H1 (cell line): Measurements from ENCODE around the gene LPAR2. TPM values are rescaled to one million over a fixed set of nuclear protein-coding genes. Genes with fewer than 3 reads are reported as not detected.

Experiments
- CTCF ChIA-PET: fragments of 300-600 bp; sonication (Branson Sonifier 250); formaldehyde crosslinking; loops from one replicate; lab custom pipeline; 2021; ENCODE audit not compliant: partially characterized antibody; lab: Charles Lee
- POLR2A ChIA-PET: fragments of 300-600 bp; sonication (Branson Sonifier 250); formaldehyde crosslinking; loops from one replicate; lab custom pipeline; 2021; ENCODE audit warnings: inconsistent platforms; ENCODE audit not compliant: partially characterized antibody; lab: Charles Lee
- DNase-seq, 2 experiments: peaks; one replicate each; pipeline versions ENCODE4 v3.0.0 to v3.0.0-alpha.2; 2010 to 2022; ENCODE audit warnings: low spot score in 2 of 2, low read depth in 1 of 2, mixed read lengths in 1 of 2
- FAIRE-seq: peaks from 2 replicates; lab custom pipeline; 2011; peaks lifted over from hg19 to GRCh38; lab: Jason Lieb, UNC
- H2AFZ ChIP-seq: 2 replicates; pipeline ENCODE4 v1.8.1; 2012; ENCODE audit warnings: low read length, inconsistent platforms
- H2AK5ac ChIP-seq: 2 replicates; pipeline ENCODE4 v1.6.1; 2013; ENCODE audit warnings: low read depth, low read length
- H2BK120ac ChIP-seq: replicated peaks from 2 replicates; pipeline ENCODE3; 2013; ENCODE audit warnings: low read depth, low read length, inconsistent platforms
- H2BK12ac ChIP-seq: 2 replicates; pipeline ENCODE4 v1.6.1; 2013; ENCODE audit warnings: low read depth, low read length
- H2BK15ac ChIP-seq: 2 replicates; pipeline ENCODE4 v1.6.1; 2013; ENCODE audit warnings: low read length
- H2BK20ac ChIP-seq: 2 replicates; pipeline ENCODE4 v1.6.1; 2013; ENCODE audit warnings: low read length
- H2BK5ac ChIP-seq: 2 replicates; pipeline ENCODE4 v1.6.1; 2013; ENCODE audit warnings: low read depth, low read length
- H3K14ac ChIP-seq: 2 replicates; pipeline ENCODE4 v1.6.1; 2013; ENCODE audit warnings: inconsistent platforms; ENCODE audit not compliant: insufficient read length
- H3K18ac ChIP-seq: 2 replicates; pipeline ENCODE4 v1.6.1; 2013; ENCODE audit warnings: low read length; ENCODE audit errors: extremely low read depth
- H3K23ac ChIP-seq: 2 replicates; pipeline ENCODE4 v1.6.1; 2013; ENCODE audit warnings: inconsistent platforms; ENCODE audit not compliant: insufficient read length
- H3K23me2 ChIP-seq: 2 replicates; pipeline ENCODE4 v1.6.1; 2013; ENCODE audit warnings: low read depth, low read length
- H3K27ac ChIP-seq: 2 replicates; pipeline ENCODE4 v1.6.1; 2011; ENCODE audit warnings: low read depth, low read length, inconsistent platforms
- H3K27me3 ChIP-seq, 4 experiments: replicated peaks in 1 of 4; 1 replicate in 1 of 4; 2 replicates in 3 of 4; pipeline versions ENCODE4 v1.6.1 to v1.8.1; 2011 to 2013; ENCODE audit warnings: low read length in 3 of 4, mild to moderate bottlenecking in 3 of 4, inconsistent platforms in 2 of 4, mixed read lengths in 2 of 4, moderate library complexity in 1 of 4; ENCODE audit not compliant: control insufficient read depth in 3 of 4, insufficient read depth in 3 of 4; ENCODE audit errors: extremely low read depth in 1 of 4
- H3K36me3 ChIP-seq, 4 experiments: 2 replicates each; pipeline versions ENCODE4 v1.6.1 to v1.8.1; 2011 to 2013; ENCODE audit warnings: mild to moderate bottlenecking in 4 of 4, low read length in 3 of 4, moderate library complexity in 2 of 4, control low read depth in 1 of 4, inconsistent platforms in 1 of 4; ENCODE audit not compliant: insufficient read depth in 4 of 4, control insufficient read depth in 2 of 4
- H3K4ac ChIP-seq: replicated peaks from 2 replicates; pipeline ENCODE3; 2013; ENCODE audit warnings: low read length, low read depth, mixed read lengths, inconsistent platforms; ENCODE audit not compliant: insufficient read length
- H3K4me1 ChIP-seq, 4 experiments: replicated peaks in 1 of 4; 1 replicate in 1 of 4; 2 replicates in 3 of 4; pipeline versions ENCODE4 v1.6.1 to v1.8.1; 2011 to 2013; ENCODE audit warnings: low read length in 3 of 4, inconsistent platforms in 2 of 4, mixed read lengths in 1 of 4; ENCODE audit not compliant: insufficient read depth in 4 of 4, control insufficient read depth in 3 of 4
- H3K4me2 ChIP-seq, 2 experiments: 2 replicates each; pipeline versions ENCODE4 v1.6.1 to v1.8.1; 2011 to 2013; ENCODE audit warnings: low read depth in 2 of 2, low read length in 2 of 2, control low read depth in 1 of 2, inconsistent platforms in 1 of 2, mild to moderate bottlenecking in 1 of 2; ENCODE audit not compliant: insufficient read depth in 1 of 2
- H3K4me3 ChIP-seq, 4 experiments: fragments of 200-600, 300-600 bp in 1 of 4; sonication (generic), shearing (Covaris generic), sonication (Bioruptor Twin) in 1 of 4; 2 replicates each; pipeline versions ENCODE4 v1.5.1 to v1.8.1; 2011 to 2016; ENCODE audit warnings: low read length in 4 of 4, low read depth in 3 of 4, control low read depth in 2 of 4, inconsistent platforms in 2 of 4, mild to moderate bottlenecking in 2 of 4, mixed read lengths in 1 of 4, moderate library complexity in 1 of 4; ENCODE audit not compliant: insufficient read depth in 2 of 4; ENCODE audit errors: extremely low read depth in 1 of 4
- H3K56ac ChIP-seq: replicated peaks from 2 replicates; pipeline ENCODE3; 2013; ENCODE audit warnings: low read depth, mild to moderate bottlenecking, mixed read lengths, low read length, inconsistent platforms; ENCODE audit not compliant: insufficient read length
- H3K79me1 ChIP-seq: 2 replicates; pipeline ENCODE4 v1.6.1; 2013; ENCODE audit warnings: low read depth, low read length, control low read depth
- H3K79me2 ChIP-seq, 2 experiments: 2 replicates each; pipeline versions ENCODE4 v1.6.1 to v1.8.1; 2012 to 2013; ENCODE audit warnings: low read length in 2 of 2, mild to moderate bottlenecking in 2 of 2, inconsistent platforms in 1 of 2; ENCODE audit not compliant: insufficient read depth in 2 of 2, control insufficient read depth in 1 of 2
- H3K9ac ChIP-seq, 4 experiments: replicated peaks in 1 of 4; 1 replicate in 1 of 4; 2 replicates in 3 of 4; pipeline versions ENCODE4 v1.6.1 to v1.8.1; 2011 to 2013; ENCODE audit warnings: low read depth in 3 of 4, low read length in 3 of 4, control low read depth in 2 of 4, mild to moderate bottlenecking in 2 of 4, moderate library complexity in 2 of 4, inconsistent platforms in 1 of 4; ENCODE audit errors: extremely low read depth in 1 of 4
- H3K9me3 ChIP-seq, 2 experiments: 2 replicates each; pipeline versions ENCODE4 v1.6.1 to v1.8.1; 2012 to 2013; ENCODE audit warnings: mild to moderate bottlenecking in 2 of 2, moderate library complexity in 2 of 2, control low read depth in 1 of 2, inconsistent platforms in 1 of 2, low read depth in 1 of 2, low read length in 1 of 2, mixed read lengths in 1 of 2; ENCODE audit not compliant: insufficient read depth in 2 of 2
- H4K20me1 ChIP-seq, 2 experiments: replicated peaks in 1 of 2; 2 replicates each; pipeline versions ENCODE3 to v1.8.1; 2011 to 2013; ENCODE audit warnings: inconsistent platforms in 2 of 2, low read length in 2 of 2, mild to moderate bottlenecking in 1 of 2; ENCODE audit not compliant: insufficient read depth in 2 of 2, control insufficient read depth in 1 of 2
- H4K5ac ChIP-seq: 2 replicates; pipeline ENCODE4 v1.6.1; 2013; ENCODE audit warnings: low read length, low read depth, mixed read lengths, inconsistent platforms; ENCODE audit not compliant: insufficient read length
- H4K8ac ChIP-seq: 2 replicates; pipeline ENCODE4 v1.8.0; 2013; ENCODE audit warnings: mild to moderate bottlenecking, moderate library complexity, low read length, inconsistent platforms; ENCODE audit not compliant: insufficient read depth; ENCODE audit errors: extremely low read depth
- H4K91ac ChIP-seq: replicated peaks from 2 replicates; pipeline ENCODE3; 2013; ENCODE audit warnings: low read length, mixed read lengths, inconsistent platforms; ENCODE audit not compliant: insufficient read length
- GABPA ChIP-seq: IDR thresholded peaks from 2 replicates; pipeline ENCODE4 v1.6.1; 2011; ENCODE audit warnings: mild to moderate bottlenecking, low read length, moderate library complexity, borderline replicate concordance; ENCODE audit not compliant: insufficient read depth
- SIN3A ChIP-seq, 2 experiments: IDR thresholded peaks in 1 of 2; conservative IDR thresholded peaks in 1 of 2; 2 replicates each; pipeline ENCODE4 v1.6.1; 2011 to 2012; ENCODE audit warnings: low read length in 2 of 2, improper control_type of control experiment in 1 of 2, low read depth in 1 of 2, mild to moderate bottlenecking in 1 of 2
- SIRT6 ChIP-seq: IDR thresholded peaks from one replicate; pipeline ENCODE4 v1.7.1; 2012; ENCODE audit warnings: low read length, inconsistent platforms
- SP2 ChIP-seq: IDR thresholded peaks from 2 replicates; pipeline ENCODE4 v1.6.1; 2012; ENCODE audit warnings: mild to moderate bottlenecking, low read length, inconsistent platforms
- SRF ChIP-seq: IDR thresholded peaks from 2 replicates; pipeline ENCODE4 v1.6.1; 2011; ENCODE audit warnings: mild to moderate bottlenecking, low read depth, low read length, moderate library complexity
- TCF12 ChIP-seq: IDR thresholded peaks from 2 replicates; pipeline ENCODE4 v1.6.1; 2011; ENCODE audit warnings: low read depth, mild to moderate bottlenecking, low read length
- WGBS, 2 experiments: shearing (Covaris generic) in 1 of 2; methylation state at CpG; one replicate each; pipeline versions ENCODE4 v1.1.6 to v1.1.7; 2013 to 2015; ENCODE audit warnings: low lambda C conversion rate in 2 of 2, mixed read lengths in 2 of 2, inconsistent platforms in 1 of 2, low coverage in 1 of 2, missing lambda C conversion rate in 1 of 2; ENCODE audit not compliant: insufficient replicate concordance in 2 of 2, insufficient coverage in 1 of 2, insufficient read length in 1 of 2; ENCODE audit errors: extremely low coverage in 1 of 2, missing lambda C conversion rate in 1 of 2; 5-methylcytosine and 5-hydroxymethylcytosine counted together
- polyA plus RNA-seq, 7 experiments: library from polyadenylated mRNA; depleted of rRNA in 3 of 7; stranded (reverse) in 5 of 7; unstranded in 2 of 7; fragments of >200 nt in 5 of 7; fragments of 200-250 nt in 2 of 7; gene quantifications; 1 replicate in 5 of 7; 2 replicates in 1 of 7; 4 replicates in 1 of 7; pipeline versions ENCODE4 v1.2.1 to v1.2.3, GENCODE V29; 2011 to 2013; ENCODE audit warnings: missing spikeins in 2 of 7, mixed read lengths in 2 of 7
- total RNA-seq: library from RNA; stranded (reverse); fragmentation: NEBNext Ultra II Directional; extraction: Animal tissue kit (Norgen Biotek cat#: 25700); gene quantifications from 2 replicates; pipeline ENCODE4 v1.2.1, GENCODE V29; 2021
- TF ChIP-seq, protein P1 (sequence below), 3 experiments: IDR thresholded peaks; 1 replicate in 2 of 3; 2 replicates in 1 of 3; pipeline versions ENCODE4 v1.5.1 to v1.6.1; 2011; ENCODE audit warnings: low read length in 3 of 3, mild to moderate bottlenecking in 3 of 3, inconsistent platforms in 2 of 3, low read depth in 1 of 3, moderate library complexity in 1 of 3; ENCODE audit not compliant: insufficient read depth in 1 of 3; ENCODE audit errors: control extremely low read depth in 1 of 3

LPAR2 gene
- total and polyA plus RNA-seq, 2 of the 8 experiments (the other 6 are each of a cell fraction or from before 2014, with no cell fraction given): 47.6 to 70.2 TPM

DNA sequence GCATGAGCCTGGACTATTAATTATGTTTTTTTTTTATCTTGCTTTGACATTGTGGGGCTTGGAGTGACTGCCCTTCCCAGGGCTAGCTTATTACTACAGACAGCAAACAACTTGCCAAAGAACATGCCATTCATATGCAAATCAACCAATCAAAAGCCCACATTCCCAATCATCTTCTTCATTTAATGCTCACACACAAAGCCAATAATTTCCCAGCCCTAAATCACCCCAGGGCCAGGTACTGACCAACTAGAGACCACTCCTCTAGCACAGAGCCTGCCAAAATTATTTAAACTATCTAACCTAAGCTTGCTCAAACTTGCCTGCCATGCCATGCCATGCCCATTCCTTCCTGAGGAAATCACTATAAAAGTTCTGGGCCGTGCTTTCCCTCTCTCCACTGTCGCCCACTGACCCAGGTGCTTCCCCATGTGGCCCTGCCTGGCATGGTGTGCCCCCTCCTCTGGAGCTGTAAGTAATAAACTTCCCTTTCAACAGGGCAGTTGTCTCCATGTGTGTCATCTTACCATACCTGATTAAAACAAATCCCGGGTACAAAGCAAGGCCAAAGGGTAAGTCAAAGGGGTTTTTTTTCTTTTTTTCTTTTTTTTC, 25.2 kb downstream of the LPAR2 start:
- Histone ChIP-seq H3K14ac (no peak overlapping the region), H3K4me1 (peaks cover 2 to 11% (median 4%) of the 10 kb centered on the region in 4 experiments; a peak in 6 of 7 replicates), H3K9me3 (no peaks in the 10 kb centered on the region), H3K23me2 (no peaks in the 10 kb centered on the region), H3K27me3 (no peaks in the 10 kb centered on the region)
- DNase-seq: no peak
- TF ChIP-seq SIN3A (conservative IDR thresholded peaks at IDR 0.05 in 1 of 2, IDR thresholded peaks at IDR 0.05 in 1 of 2; ENCODE audit: low read depth in 1 of 2, low read length in 2 of 2) (no peak), SIRT6 (no peak), SP2 (no peak), TCF12 (no peak), GABPA (no peak), SRF (no peak)
- TF ChIP-seq, protein P1, sequence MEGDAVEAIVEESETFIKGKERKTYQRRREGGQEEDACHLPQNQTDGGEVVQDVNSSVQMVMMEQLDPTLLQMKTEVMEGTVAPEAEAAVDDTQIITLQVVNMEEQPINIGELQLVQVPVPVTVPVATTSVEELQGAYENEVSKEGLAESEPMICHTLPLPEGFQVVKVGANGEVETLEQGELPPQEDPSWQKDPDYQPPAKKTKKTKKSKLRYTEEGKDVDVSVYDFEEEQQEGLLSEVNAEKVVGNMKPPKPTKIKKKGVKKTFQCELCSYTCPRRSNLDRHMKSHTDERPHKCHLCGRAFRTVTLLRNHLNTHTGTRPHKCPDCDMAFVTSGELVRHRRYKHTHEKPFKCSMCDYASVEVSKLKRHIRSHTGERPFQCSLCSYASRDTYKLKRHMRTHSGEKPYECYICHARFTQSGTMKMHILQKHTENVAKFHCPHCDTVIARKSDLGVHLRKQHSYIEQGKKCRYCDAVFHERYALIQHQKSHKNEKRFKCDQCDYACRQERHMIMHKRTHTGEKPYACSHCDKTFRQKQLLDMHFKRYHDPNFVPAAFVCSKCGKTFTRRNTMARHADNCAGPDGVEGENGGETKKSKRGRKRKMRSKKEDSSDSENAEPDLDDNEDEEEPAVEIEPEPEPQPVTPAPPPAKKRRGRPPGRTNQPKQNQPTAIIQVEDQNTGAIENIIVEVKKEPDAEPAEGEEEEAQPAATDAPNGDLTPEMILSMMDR (IDR thresholded peaks at IDR 0.05; ENCODE audit: control extremely low read depth in 1 of 3, insufficient read depth in 1 of 3, low read depth in 1 of 3, low read length in 3 of 3): no peak
- TF ChIP-seq, all 59 proteins: peak for 0
- Histone ChIP-seq H4K8ac (no peak overlapping the region), H2BK15ac (0 out of 2 replicates have a peak overlapping the region, but pooled peaks have one; percentile 21), H3K79me1 (no peaks in the 10 kb centered on the region), H3K23ac (no peak overlapping the region), H3K4me3 (no peak overlapping the region), H3K56ac (no peak overlapping the region), H2BK20ac (no peak overlapping the region), H3K18ac (no peak overlapping the region), H2AFZ (no peak overlapping the region), H2AK5ac (no peak overlapping the region), H2BK12ac (no peak overlapping the region; the same call in 1 of the 2 replicates), H2BK120ac (no peak overlapping the region), H3K4me2 (peak overlapping the region in 1 of 2 experiments; percentile 44; a peak in 2 of 4 replicates), H4K5ac (no peak overlapping the region), H3K9ac (no peak overlapping the region), H3K4ac (no peak overlapping the region), H2BK5ac (peak overlapping the region; percentile 72; the same call in 1 of the 2 replicates), H3K36me3 (no peaks in the 10 kb centered on the region), H3K27ac (no peak overlapping the region), H4K91ac (no peak overlapping the region), H4K20me1 (no peaks in the 10 kb centered on the region), H3K79me2 (no peaks in the 10 kb centered on the region)
- WGBS, 2 experiments: 72% methylated on average over 3 of the region's 3 CpGs; no CpG with 5 or more reads in 1 of the 2 experiments
- CTCF ChIA-PET: interaction anchor here (0.7 to 2.3 kb wide), 7 partner anchors 12 to 70 kb away, joined by 3 to 14 read pairs (median 4); no protein-coding TSS in a partner anchor
- POLR2A ChIA-PET: interaction anchor here (0.9 to 2.0 kb wide), 7 partner anchors 9 to 28 kb away, joined by 3 to 5 read pairs (median 3); no protein-coding TSS in a partner anchor
- FAIRE-seq: peak; percentile 36
